GM10847 (cell line): ENCODE data around the gene ATP8B3.

Source experiments
- POLR2A ChIP-seq: IDR thresholded peaks from 2 replicates; pipeline ENCODE4 v1.6.1; 2011; ENCODE audit not compliant: insufficient read length; ENCODE audit errors: extremely low read depth

ATP8B3 gene

DNA sequence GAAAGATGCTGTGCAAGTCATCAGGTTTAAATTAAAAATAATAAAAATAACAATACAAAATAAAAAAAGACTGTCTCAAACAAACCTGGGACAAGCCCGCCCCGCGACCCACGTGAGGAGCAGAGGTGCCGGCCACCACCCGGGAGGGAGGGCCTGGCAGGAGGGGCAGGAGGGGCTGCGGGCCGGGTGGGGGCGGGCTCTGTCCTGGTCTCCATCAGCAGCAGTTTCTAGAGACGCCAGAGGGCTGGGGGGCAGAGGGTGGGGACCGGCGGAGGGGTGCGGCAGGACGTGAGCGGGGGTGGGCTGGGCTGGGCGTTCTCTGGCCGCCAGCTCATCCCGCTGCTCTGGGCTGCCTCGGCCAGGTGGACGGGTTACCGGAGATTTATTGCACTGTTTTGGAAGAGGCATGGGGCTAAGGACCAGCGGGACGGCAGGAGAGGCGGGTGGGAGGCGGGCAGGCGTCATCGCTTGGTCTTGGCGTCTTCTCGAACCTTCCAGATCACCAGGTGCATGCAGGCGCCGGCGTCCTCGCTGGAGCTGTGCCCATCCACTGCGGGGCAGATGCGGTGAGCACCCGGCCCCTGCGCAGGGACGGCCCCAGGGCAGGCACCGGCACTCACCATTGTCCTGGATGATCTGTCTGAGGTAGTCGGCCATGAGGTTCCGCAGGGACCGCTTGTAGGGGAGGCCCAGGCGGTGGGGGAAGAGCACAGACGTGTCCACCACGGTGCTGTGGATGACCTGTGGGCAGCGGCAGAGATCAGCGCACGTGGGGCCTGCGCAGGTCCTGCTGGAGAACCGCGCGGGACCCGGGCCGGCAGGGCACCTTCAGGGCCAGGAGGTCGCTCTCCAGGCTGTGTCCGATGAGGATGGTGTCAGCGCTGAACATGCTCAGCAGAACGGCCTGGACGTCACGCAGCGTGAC, 3.8 kb upstream of the ATP8B3 start:
- no peak for TF ChIP-seq POLR2A

DNA sequence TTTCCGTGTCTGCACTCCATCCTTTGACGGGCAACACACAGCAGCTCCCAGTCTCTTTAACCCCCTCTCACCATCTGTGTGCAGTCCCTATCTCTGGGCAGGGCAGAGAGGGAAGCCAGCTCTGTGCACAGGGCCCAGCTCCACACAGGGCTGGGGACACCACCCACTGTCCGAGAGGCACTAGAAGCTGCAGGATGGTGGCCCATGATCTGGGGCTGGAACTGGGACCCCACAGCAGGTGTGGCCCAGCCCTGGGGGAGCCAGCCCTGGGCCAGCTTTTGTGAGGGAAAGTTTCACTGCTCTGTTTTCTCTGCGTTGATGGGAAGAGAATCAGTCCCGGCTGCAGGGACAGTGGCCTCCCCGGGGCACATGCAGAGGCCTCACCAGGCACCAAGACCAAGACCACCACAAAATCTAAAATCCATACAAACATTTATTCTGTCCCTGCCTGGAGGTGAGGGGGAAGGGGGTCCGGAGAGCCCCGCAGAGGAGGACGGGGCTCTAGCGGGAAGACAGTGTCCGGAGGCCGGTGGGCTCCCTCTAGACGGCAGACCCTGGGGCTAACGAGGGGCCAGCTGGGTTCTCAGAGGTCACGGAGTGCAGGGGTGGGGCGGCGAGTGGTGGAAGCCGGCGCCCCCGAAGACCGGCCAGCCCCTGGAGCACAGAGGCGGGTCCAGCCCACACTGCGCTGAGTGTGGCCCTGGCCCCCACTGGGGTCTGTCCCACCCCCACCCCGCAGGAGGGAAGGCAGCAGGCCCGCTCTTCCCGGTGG, 2.9 kb upstream of the ATP8B3 start:
- TF ChIP-seq POLR2A: no peak

DNA sequence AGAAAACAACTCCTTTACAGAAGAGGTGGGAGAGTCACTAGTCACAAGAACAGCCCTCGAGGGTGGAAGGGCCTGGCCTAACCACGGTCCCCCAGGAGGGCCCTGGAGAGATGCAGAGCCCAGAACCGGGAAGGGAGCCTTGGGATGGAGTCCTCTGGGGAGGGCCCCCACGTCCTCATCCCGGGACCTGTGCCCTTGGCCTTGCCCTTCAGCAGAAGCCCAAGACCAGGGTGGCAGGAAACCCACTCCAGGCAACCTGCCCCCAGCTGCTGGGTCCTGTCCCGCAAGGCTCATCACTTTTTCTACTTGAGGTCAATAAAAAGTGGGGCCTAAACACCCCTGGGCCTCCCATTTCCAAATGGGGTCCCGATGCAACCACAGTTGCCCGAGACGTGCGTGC, 2.3 kb upstream of the ATP8B3 start:
- TF ChIP-seq POLR2A: no peak

DNA sequence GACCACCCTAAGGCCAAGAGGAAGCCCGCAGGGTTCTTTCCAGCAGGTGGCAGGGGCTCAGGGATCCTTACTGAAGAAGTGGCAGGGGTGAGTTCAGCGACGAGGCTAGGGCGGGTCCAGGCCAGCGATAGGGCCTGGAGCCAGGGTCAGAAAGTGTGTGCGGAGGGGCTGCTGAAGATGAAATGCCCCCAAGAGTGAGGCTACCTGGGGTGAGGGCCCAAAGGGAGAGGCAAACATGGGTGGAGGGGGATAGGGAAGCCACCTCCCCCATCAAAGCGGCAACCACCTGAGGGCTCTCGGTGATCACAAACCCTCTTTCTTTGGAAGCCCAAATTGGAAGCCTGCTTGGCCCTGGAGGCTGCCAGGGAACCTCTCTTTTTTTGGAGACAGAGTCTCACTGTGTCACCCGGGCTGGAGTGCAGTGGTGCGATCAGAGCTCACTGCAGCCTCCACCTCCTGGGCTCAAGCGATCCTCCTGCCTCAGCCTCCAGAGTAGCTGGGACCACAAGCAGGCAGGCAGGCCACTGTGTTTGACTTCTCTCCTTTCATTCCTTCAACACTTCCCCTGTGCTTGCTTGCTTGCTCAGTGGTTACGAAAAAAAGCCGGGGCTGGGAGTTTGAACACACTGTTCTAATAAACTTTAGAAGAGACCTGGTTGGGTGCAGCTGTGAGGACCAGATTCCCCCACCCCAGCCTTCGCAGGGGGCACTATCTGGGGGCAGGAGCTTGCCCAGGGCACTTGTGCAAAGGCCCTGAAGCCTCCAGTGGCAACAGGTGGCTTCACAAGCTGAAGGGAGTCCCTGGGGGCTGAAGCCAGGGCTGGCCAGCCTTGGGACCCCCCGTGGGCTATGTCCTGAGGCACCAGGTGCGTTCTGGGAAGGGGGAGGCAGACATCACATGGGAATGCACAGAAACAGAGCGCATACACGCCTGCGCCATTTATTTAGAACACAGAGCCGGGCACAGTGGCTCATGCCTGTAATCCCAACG, 1.4 kb upstream of the ATP8B3 start:
- TF ChIP-seq POLR2A: no peak

DNA sequence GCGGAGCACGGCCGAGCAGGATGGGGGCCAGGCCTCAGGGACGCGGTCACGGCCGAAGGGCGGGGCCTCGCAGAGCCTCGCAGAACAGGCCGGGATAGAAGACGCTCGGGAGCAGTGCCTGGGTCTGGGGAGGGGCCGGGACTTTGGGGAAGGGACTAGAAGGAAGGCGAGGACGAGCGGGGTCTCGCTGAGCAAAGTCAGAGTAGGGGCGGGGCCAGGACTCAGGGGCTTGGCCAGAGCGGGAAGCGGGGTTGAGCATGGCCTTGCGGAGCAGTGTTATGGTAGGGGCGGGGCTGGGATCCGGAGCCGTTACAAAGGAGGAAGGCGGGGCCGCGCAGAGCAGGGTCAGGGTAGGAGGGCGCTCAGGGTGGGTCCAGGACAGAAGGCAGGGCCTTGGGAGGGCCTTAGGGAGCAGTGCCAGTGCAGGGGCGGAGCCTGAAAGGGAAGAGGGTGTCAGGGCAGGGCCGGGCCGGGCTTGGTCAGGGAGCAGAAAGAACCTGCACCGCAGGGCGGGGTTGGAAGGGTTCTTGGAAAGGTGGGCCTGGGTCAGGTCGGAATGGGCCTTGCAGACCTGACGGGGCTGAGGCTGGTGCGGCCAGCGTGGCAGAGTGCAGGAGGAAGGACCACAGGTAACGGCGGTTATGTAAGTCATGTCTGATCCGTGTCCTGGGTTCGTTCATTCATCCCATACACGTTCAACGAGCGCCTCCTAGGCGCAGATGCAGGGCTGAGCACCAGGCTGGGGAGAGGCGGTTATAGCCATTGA, 533 bp upstream of the ATP8B3 start:
- no peak for TF ChIP-seq POLR2A

DNA sequence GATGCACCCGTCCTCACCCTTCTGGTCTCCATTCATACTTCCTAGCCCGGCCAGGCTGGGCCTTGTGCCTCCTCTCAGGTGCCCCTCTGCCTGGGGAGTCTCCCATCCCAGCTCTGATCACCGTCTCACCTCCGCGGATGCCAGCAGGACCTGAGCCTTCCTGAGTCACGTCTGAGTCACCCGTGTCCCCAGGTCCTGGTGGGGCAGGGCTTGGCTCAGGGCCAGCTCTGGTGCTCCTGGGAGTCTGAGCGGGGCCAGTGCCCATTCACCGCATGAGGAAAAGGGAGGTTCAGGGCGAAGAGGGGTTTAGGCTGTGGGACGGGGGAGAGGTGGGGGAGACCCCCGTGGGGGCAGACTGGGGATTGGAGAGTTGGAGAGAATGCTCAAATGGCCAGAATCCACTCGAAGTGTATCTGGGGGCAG, 593 bp downstream of the ATP8B3 start:
- no peak for TF ChIP-seq POLR2A

DNA sequence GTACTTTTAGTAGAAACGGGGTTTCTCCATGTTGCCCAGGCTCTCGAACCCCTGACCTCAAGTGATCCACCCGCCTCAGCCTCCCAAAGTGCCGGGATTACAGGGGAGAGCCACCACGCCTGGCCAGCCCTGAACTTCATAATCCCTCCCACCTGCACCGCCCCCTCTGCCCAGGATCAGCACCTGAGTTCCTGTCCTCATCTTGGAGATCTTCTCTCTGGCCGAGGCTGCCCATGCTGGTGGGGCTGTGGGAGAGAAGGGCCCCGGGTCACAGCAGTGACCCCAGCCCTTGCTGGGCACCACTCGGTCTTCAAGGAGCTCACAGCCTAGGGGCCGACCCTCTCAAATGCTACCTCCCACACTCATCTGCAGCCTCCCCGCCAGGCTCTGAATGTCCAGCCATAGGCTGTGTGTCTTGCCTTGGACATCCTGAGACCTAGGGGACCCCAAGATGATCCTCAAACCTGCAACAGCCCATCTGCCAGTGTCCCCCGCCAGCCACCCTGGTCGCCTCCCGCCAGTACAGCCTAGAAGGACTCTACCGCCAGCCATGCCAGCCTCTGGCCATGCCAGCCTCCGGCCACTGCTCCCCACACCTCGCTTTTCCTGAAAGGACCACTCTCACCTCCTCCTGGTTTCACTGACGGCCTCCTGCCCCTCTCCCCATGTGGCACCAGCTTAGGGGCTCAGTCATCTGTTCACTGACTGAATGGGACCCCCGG, 1.5 kb downstream of the ATP8B3 start:
- no peak for TF ChIP-seq POLR2A

DNA sequence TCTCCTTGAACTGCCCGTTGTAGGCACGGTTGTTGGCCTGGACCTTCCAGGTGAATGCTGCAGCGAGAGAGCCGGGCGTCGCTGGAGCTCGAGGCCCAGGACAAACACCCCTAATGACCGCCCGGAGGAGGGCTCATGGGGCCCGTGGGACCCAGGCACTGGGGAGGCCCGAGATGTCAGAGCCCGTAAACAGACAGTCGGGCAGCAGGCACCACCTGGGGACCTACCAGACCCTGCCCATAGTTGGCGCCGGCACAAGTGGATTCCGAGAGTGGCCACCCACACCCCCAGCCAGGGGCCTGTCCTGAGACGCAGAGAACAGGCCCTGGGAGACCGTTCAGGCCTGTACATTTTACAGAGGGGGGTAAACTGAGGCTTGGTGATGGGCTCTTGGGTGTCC, 2.4 kb downstream of the ATP8B3 start:
- TF ChIP-seq POLR2A: no peak

DNA sequence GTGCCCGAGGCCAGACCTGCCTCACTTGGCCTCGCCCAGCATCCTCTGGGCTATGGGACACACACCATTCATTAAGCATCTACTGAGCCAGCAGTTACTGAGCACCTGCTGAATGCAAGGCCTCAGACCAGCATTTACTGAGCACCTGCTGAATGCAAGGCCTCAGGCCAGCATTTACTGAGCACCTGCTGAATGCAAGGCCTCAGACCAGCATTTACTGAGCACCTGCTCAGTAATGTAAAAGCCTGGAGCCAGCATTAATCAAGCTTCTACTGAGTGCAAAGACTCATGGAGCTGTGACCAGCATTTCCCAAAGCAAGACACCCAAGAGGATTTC, 3.7 kb downstream of the ATP8B3 start:
- no peak for TF ChIP-seq POLR2A

DNA sequence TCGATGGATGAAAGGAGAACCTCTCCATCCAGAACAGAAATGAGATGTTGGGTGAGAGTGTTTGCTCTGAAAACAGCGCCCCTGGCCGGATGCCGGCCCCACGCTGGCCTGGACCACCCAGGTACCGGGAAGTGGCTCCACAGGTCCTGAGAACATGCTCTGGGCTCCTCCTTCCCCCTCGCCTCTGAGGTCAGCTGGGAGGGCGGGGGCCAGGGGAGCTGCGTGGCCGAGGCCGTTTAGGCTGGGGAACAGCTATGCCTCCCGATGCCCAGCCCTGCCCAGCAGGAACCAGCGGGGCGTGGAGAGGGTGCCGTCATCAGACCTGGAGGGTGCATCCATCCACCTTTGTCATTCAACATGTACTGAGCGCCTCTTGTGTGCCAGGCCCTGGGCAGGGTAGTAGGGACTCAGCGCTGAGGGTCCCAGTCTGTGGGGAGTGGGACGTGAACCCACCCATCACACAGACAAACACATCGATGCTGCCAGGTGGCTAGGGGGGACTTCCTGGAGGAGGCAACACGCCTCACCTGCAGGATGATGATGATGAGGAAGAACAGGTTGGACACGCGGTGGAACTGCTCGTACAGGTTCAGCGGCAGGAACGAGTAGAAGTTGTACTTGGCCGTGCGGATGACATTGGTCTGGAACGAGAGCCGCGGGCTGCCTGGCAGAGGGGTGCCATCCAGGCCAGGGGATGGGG, 4.2 kb downstream of the ATP8B3 start:
- TF ChIP-seq POLR2A: no peak

DNA sequence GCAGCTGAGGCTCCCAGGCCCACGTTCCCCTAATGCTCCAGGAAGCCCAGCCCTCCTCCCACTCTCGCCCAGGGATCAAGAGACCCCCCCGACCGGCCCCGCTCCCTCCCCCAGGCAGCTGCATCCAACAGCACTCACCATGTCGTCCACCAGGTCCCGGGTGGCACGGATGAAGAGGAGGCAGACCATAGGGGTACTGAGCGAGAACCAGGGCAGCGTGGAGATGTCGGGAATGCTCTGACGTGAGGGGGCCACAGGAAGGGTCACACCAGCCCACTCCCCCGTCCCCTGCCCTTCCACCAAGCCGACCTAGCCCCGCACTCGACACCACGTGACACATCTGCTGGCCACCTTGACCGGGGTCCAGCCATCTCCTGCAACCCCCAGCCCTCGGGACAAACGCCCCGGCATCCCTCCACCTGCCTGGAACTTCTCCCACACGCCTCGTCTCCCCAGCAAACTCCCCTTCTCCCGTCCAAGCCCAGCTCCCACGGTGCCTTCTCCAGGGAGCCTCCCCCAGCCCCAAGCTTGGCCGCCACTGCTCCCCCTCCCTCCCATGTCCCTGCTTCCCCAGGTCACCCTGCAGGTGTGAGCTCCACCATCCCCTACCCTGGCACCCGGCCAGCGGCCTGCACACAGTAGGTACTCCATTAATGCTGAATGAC, 4.9 kb downstream of the ATP8B3 start:
- no peak for TF ChIP-seq POLR2A

DNA sequence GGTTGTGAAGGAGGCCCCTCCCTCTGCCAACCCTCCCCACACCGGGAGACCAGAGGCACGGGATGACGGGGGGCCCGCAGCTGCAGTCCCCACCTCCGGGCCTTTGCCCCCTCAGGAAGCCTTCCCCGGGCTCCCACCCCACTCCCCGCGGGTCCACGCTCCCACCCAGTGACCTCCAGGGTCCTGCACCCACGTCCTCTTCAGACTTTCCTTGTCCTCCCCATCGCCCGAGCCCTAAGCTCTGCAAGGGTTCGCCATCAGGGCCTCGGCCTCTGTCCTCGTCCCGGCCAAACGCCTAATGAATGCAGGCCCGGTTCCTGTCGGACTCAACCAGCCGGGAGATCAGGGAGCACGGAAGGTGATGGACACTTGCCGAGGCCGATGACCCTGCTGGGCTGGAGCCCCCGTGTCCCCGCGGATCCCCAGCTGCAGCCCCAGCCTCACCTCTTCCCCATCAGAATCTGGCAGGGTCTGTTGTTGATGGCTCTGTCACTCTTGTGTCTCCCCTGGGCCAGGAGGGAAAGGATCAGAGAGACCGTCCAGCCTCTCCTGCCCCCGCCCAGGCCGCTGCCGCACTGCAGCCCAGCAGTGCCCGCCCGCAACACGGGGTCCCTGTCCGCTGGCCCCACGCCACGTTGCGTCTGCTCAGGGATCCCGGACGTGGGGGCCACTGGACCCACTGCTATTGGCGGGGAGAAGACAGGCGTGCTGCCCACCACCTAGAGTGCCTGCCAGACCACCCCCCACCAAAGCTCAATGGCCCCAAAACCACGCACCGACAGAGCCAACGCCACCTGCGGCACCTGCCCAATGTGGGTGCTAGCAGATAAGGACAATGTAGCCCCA, 5.7 kb downstream of the ATP8B3 start:
- no peak for TF ChIP-seq POLR2A
